NCI-H2196 (cell line): Measurements from ENCODE around the gene SHTN1.

Source experiments
- DNase-seq: peaks from one replicate; lab custom pipeline; 2025; ENCODE audit not compliant: unreplicated experiment; lab: John Stamatoyannopoulos, UW

SHTN1 gene, protein sequence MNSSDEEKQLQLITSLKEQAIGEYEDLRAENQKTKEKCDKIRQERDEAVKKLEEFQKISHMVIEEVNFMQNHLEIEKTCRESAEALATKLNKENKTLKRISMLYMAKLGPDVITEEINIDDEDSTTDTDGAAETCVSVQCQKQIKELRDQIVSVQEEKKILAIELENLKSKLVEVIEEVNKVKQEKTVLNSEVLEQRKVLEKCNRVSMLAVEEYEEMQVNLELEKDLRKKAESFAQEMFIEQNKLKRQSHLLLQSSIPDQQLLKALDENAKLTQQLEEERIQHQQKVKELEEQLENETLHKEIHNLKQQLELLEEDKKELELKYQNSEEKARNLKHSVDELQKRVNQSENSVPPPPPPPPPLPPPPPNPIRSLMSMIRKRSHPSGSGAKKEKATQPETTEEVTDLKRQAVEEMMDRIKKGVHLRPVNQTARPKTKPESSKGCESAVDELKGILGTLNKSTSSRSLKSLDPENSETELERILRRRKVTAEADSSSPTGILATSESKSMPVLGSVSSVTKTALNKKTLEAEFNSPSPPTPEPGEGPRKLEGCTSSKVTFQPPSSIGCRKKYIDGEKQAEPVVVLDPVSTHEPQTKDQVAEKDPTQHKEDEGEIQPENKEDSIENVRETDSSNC

DNA sequence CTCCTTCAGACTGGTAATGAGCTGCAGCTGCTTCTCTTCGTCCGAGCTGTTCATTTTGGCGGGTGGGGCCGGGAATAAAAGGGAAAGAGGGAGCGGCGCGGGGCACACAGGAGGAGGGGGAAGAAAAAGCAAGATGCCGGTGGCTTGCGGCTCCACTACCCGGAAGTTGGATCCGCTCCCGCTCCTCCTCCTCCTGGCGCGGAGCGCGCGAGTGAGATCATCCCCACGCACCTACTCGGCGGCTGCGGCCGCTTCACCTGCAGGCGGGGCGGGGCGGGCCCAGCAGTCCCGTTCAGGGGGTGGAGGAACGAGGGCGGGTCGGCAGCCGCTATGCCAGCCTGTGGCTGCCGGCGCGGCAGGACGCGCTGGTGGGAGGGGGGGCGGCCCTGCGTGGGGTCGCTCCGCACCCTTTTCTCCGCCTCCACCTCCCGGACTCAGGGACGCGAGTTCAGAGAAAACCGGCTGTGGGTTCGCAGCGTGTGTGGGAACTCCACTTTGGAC, at the start of gene SHTN1:
Gene SHTN1, minus strand, starts transcription at position 162 of the 501 bp plus-strand sequence. Its CDS starts 108 bp downstream, at position 54.
- peak; percentile 74 for DNase-seq

DNA sequence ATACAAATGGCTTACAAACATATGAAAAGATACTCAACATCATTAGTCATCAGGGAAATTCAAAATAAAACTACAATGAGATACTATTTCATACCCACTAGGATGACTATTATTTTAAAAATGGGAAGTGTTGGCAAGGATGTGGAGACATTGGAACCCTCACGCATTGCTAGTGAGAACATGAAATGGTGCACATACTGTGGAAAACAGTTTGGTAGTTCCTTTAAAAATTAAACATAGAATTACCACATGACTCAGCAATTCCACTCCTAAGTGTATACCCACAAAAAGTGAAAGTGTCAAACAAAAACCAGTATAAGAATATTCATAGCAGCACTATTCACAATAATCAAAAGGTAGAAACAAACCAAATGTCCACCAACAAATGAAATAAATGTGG, 48.5 kb upstream of the SHTN1 start:
- no peak for DNase-seq

DNA sequence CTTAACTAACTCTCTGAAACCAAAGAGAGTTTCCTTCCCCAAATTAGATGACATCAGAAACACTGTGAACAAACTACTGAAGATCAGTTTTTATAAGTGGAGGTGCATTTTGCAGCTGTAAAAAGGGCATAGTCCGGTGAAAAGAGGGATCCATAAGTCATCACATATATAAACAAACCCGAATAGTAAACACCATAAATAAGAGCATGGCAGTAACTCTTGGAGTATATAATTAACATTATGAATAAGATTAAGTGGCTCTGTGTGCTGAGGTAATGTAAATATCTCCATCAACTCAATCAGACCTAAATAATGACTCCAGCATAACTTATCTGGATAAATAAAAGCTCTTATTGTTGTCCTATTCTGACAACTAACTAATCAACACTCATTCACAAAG, 43.0 kb upstream of the SHTN1 start:
- DNase-seq = no peak

DNA sequence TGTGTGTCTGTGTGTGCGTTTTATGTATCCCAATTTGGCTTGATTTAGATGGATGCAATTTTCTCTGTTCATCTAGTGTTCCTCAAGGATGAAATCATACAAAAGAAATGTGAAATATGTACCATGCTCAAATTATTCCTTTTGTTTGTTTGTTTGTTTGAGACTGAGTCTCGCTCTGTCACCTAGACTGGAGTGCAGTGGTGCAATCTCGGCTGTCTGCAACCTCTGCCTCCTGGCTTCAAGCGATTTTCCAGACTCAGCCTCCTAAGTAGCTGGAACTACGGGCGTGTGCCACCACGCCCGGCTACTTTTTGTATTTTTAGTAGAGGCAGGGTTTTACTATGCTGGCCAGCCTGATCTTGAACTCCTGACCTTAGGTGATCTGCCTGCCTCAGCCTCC, 11.3 kb upstream of the SHTN1 start:
- no peak for DNase-seq

DNA sequence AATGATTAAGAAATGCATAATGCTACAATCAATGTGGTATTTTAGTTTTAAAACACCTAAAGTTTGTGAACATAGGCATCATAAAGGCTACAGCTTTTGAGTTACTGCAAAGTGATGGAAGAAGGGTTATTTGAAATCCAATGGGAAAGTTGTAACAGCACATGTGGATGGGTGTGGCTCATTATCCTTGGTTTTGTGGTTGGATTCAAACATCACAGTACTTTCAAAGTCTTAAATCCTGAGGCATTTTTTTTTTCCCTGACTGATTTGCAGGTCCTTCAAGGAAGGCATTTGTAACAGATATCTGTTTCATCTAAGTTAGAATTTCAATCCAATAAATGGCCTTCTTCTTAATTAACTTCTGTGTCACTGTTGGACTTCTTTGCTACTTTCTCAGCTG, 9.8 kb upstream of the SHTN1 start:
- no peak for DNase-seq

DNA sequence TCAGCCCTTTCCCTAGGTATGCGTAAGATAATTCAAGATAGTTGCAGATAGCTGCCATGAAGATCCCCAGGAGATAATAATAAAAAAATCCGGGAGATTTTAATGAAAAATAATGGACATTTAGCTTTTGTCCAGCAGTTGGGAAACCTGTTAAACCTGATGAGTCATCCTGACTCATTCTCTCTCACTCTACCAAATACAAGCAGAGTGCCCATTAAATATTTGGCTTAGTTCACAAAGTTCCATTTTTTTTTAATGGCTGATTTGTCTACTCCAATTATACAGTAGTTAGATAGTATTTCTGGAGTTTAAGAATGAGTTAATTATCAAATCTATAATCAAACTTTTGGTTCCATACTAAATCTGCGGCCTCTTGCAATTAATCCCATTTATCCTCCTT, 2.1 kb upstream of the SHTN1 start:
- no peak for DNase-seq

DNA sequence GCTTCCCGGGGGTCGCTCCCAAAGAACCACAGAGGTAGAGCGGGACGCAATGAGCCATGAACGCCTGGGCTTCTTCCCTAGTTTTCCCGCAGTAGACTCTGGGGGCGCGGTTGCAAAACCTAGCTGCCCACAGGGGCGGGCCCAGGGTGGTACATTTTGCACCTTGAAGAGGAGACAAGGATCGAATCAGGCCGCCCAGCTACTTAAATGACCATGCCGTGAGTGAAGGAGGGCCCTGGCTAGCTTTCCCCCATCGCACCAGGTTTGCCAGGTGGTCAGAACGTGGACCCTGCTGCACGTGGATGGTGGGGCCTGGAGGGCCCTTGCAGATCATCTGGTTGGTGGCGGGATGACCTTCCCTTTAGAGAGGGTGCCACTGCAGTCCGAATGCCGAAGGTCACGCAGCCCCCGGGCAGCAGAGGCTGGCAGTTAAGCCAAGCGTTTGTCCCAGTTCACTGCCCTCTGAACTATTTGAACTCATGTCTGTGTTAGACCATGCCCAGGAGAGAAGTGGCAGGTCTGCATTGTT, 604 bp upstream of the SHTN1 start:
- DNase-seq = no peak

DNA sequence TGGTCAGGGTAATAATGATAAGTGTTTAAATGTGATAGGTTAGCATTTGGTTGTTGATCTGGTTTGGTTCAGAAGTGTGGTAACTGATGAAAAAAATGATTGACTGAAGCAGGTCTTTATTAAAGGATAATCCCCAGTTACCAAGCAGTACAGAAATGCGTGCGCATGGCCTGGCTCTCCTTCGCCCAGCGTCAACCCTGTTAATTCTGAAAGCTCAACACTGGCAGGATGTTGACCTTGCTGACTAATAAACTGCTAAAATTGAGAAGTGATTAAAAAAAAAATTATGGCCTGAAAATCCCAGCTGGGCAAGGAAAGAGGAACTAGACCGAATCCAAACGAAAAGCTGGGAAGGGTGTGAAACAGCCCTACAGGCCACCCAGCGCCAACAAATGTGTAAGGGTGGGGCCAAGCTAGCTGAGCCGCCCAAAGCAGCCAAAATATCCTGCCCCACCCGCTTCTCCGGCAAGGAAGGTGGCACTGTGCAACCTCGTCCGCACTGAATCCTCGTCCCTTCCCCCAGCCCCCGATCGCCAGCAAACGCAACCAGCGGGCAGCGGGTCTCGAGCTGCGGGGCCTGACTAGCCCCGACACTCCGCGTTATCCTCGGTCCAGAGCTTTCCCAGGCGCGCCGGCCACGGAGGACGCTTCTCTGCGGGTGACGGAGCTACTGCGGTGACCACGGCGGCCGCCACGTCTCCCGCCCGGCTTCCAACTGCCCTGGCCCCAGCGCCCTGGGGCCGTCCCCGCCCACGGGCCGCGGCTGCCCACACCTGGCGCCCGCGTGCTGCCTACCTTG, 561 bp downstream of the SHTN1 start:
- peak; percentile 34 for DNase-seq

DNA sequence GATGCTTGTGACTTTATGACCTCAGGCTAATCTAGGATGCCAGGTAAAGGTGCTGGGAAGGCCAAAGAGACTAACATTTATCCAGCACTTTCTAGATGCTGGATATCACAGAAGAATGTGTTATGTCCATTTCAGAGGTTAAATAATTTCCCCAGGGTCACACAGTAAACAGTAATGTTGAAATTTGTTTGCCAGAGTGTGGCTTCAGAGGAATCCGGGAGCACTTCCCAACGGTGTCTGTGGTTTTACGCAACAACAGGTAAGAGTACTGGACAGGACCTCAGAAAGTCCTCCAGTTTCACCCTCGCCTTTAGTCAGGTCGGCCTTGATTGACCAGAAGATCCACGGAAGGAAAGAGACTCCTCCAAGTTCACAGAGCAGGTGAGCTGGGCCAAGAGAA, 1.7 kb downstream of the SHTN1 start:
- no peak for DNase-seq

DNA sequence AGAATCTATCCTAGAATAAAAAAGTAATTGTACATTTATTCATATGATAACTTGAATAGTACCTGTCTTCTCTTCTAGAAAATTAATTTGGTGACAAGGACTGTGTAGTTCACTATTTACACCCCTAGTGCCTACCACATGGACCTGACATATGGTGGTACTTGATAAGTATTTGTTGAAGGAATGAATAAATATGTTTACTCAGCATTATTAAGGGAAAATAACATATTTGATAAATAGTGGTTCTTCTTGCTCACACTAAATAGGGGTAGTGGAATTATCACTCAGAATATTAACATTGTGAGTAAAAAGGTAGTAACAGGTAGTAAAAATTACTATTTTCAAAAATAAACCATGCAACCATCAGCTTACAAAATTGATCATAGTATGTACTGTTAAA, 2.8 kb downstream of the SHTN1 start:
- no peak for DNase-seq

DNA sequence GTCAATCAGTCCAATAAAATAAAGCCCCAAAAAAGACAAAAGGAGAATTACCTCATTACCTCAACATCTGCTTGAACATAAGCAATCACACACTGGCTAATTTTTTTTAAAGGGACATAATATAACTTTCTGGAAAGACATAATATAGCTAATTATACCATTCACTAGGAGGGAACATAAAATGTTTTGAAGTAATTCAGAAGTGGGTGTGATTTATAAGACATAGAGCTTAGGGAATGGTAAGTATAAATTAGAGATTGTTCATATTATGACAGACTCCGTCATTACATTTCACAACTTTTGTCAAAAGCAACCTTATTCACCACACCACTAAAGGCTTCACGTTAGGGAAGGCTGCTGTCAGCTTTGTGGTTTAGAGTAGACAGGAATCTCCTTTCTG, 3.8 kb downstream of the SHTN1 start:
- no peak for DNase-seq

DNA sequence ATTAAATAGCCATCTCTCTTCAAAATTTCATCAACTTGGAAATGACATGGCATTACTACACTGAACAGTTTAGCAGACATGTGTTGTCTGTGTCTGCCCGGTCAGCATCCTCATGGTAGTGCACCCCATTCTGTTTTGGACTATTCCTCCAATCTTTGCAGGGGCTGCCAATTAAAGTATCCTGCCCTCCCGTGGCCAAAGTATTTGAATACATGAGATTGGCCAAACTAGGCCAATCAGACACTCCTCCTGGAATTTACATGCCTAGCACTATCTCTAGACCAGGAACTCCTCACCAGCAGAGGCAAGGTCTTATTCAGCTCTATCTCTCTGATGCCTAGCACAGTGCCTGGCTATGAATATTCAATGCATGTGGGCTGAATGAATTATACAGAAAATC, 4.4 kb downstream of the SHTN1 start:
- no peak for DNase-seq

DNA sequence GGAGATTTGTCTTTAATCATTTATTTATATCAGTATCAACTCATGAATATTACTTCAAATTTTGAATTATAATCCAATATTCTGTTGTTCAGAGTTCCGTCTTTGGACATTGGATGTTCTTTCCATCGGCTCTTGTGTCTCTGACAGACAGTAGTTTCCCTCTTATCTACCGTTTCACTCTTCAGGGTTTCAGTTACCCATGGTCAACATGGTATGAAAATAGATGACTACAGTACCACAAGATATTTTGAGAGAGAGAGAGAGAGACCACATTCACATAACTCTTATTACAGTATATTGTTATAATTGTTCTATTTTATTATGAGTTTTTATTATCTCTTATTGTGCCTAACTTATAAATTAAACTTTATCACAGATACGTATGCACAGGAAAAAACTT, 6.8 kb downstream of the SHTN1 start:
- DNase-seq = no peak

DNA sequence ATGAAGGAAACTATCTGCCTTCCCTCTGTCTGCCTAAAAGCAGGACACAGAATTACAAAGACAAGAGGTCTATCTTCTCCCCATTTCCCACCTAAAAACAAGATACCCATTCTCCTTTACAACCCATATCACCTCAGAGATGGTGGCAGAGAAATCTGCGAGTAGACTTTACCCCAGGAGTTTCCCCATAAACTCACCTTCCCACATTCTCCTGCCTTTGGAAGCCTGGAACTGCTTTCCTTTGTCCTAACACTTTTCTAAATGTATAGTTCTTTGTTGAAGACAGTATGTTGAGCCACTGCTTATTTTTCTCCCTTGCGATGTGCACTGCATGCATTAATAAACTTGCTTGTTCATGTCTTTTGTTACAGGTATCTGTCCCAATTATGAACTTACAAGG, 8.0 kb downstream of the SHTN1 start:
- no peak for DNase-seq

DNA sequence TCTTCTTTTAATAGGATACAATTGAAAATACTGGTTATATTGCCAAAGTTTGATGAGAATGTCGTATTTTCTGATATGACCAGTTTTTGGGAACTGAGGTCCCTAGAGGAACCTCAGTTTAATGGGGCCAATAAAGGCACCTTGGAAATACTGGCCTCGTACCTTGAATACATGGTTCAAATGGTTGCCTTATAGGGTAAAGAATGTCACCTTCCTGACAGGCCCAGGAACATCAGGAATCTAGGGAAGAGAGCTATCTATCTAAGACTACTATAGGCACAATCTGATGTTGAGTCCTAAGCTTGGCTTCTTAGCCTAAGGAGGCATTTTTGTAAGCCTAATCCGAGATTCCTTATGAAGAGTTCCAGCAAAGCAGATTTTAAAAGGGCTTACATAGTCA, 9.3 kb downstream of the SHTN1 start:
- no peak for DNase-seq

DNA sequence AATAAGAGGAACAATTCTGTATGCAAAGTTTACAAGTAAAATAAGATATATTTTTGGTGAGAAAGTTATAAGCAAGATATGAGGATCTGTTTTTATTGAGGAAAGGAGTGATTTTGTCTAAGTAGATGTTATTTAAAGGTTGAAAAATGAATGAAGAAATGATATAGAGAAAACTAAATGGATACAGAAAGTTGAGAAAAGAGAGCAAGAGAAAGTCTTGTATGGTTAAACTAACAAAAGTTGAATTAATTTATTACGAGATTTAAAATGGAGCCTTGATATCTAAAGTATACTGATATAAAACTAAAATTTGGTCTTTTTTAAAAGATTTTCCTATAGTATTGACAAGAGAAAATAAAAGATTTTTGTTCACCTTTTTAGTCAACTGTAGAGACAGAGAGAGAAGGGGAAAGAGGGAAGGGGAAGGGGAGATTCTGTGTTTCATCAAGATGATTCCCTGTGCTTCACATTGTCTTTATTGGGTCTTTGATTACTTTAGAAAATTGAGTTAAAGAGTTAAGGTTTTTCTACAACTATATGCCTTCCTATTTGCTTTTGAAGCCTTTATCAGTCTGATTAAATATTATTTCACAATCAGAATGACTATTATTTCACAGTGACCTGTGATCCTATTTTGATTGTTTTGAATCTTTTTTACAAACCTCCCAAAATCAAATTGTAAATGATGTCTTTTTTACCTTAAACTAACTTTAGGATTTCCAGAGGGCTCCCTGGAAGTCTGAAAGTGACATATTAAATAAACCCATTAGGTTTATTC, 10.7 kb downstream of the SHTN1 start:
- DNase-seq = no peak

DNA sequence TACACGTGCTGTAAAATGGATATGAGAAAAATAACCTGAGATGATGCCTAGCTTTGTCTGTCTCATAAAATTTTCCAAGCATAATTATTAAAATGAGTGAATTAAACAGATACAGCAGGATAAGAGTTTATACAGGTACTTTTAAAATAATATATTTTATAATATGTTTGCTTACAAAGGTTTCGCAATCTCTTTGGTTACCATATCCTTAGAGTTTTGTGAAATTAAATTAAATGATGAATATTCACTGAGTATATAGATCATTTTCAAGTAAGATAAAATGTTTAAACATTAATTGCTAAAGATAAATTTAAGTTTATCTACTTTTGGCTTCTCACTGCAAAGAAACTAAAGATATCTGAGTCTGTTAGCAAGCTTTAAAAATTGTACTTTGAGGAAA, 11.4 kb downstream of the SHTN1 start:
- DNase-seq = no peak

DNA sequence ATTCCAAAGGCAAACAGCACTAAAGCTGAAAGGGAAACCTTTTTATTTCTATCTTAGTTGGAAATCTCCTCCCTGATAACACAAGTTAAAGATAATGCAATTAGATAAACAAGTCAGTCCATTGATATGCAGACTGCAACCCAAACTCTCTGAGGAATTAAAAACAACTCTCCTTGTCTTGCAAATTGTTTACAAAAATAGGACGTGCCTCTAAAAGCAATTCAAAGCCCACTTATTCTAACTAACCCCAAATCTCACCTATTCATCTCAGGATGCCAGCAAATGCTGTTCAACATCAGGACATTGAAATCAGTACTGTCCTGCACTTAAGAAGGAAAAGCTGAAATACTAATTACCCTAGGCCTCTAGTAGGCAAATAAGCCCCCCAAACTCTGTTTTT, 12.8 kb downstream of the SHTN1 start:
- DNase-seq = no peak

DNA sequence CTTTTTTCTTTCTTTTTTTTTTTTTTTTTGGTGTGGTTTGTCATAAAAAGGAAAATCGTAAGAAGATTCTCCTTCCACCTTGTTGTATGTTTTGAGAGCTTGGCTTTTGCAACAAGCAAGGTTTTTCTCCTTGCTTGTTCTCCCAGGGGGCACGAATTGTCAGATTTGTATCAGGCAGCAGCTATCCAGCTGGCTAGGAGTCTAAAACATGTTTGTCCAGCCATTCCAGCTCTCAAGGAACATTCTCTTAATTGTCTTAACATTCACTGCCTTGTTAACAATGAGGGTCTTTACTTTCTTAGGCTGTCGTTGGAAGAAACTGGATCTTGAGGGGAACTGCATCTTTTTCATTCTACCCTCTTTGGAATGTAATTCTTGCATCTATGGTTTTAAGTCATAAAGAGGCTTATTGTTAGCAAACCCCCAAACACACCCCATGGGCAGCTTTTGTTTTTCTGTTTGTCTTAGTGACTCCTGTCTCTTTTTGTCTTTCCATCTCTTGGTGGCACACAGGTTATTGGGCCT, 14.6 kb downstream of the SHTN1 start:
- DNase-seq = no peak

DNA sequence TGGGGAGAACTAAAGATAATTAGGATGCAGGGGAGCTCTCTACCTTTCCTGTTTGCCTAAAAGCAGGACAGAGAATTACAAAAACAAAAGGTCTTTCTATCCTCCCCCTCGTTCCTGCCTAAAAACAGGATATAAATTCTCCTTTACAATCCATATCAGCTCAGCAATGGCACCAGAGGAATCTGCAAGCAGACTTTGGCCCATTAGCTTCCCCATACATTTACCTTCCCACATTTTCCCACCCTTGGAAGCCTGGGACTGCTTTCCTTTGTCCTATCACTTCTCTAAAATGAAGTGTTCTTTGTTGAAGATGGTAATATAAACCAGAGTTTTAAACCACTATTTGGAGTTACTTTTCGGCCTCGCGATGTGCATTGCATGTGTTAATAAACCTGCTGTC, 15.5 kb downstream of the SHTN1 start:
- no peak for DNase-seq

DNA sequence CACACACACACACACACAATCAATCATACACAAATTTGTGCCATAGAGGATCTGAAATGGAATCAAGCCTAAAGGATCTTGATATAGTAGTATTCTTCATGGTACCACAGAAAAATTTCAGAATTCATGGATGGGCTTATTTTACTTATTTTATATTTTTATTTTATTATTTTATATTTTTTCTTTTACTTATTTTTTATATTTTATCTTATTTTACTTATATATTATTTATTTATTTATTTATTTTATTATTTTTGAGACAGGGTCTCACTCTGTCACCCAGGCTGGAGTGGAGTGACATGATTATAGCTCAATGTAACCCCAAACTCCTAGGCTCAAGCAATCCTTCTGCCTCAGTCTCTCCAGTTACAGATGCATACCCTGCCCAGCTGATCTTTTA, 16.7 kb downstream of the SHTN1 start:
- DNase-seq = no peak
